Brain microvascular endothelial cell (primary cell): ENCODE results near the gene PSMD2.

Source experiments
- DNase-seq: peaks from one replicate; pipeline ENCODE4 v3.0.0-alpha.2; 2020
- H3K27ac ChIP-seq: fragments of 250-450 bp; sonication (Bioruptor Pico); 2 replicates; pipeline ENCODE4 v1.5.1; 2020; ENCODE audit warnings: mild to moderate bottlenecking, moderate library complexity
- H3K27me3 ChIP-seq: fragments of 250-450 bp; sonication (Bioruptor Pico); replicated peaks from 2 replicates; pipeline ENCODE4 v1.5.1; 2020; ENCODE audit warnings: mild to moderate bottlenecking
- H3K36me3 ChIP-seq: fragments of 250-450 bp; sonication (Bioruptor Pico); replicated peaks from 2 replicates; pipeline ENCODE4 v1.5.1; 2020; ENCODE audit warnings: mild to moderate bottlenecking
- H3K4me3 ChIP-seq: 2 replicates; pipeline ENCODE4 v1.5.1; 2011; ENCODE audit warnings: low read depth, mild to moderate bottlenecking, control low read depth, low read length, moderate library complexity
- CTCF ChIP-seq: IDR thresholded peaks from 2 replicates; pipeline ENCODE4 v1.5.1; 2011; ENCODE audit warnings: low read depth, mild to moderate bottlenecking, moderate library complexity, low read length, control low read depth, inconsistent platforms; ENCODE audit errors: missing control alignments
- in situ Hi-C: cut with HindIII; loops from 2 replicates; pipeline ENCODE4 v1.10.0; 2017; ENCODE audit warnings: low sequenced_read_pairs, low pct_ligation_motif_present

Gene PSMD2

GRCh38 chr3:184352897-184353545, 54.0 kb downstream of the PSMD2 start:
- TF ChIP-seq CTCF = no peak
- H3K4me3 ChIP-seq = no peak overlapping the region
- no peak overlapping the region for H3K27ac ChIP-seq
- in situ Hi-C loops = loop anchor here (25.0 kb wide), 1 partner anchor 184 kb away; no protein-coding TSS in a partner anchor
- no peaks in the 10 kb centered on the region for H3K36me3 ChIP-seq
- no peak for DNase-seq
- H3K27me3 ChIP-seq = no peaks in the 10 kb centered on the region

- no peaks in the 10 kb centered on the region for H3K36me3 ChIP-seq
- no peak overlapping the region for H3K4me3 ChIP-seq
- DNase-seq = no peak
- H3K27me3 ChIP-seq = no peaks in the 10 kb centered on the region
- H3K27ac ChIP-seq = no peak overlapping the region
- in situ Hi-C loops = loop anchor here (25.0 kb wide), 1 partner anchor 184 kb away; no protein-coding TSS in a partner anchor
- TF ChIP-seq CTCF = no peak
Measured at GRCh38 chr3:184353546-184353941, 54.5 kb downstream of the PSMD2 start.

GRCh38 chr3:184354121-184354728, 55.2 kb downstream of the PSMD2 start:
- in situ Hi-C loops = loop anchor here (25.0 kb wide), 1 partner anchor 183 kb away; no protein-coding TSS in a partner anchor
- TF ChIP-seq CTCF = peak; percentile 90
- H3K27ac ChIP-seq = no peak overlapping the region
- H3K4me3 ChIP-seq = no peak overlapping the region
- no peaks in the 10 kb centered on the region for H3K27me3 ChIP-seq
- no peak for DNase-seq
- H3K36me3 ChIP-seq = no peaks in the 10 kb centered on the region

- no peak for DNase-seq
- H3K27ac ChIP-seq = no peak overlapping the region
Measured at GRCh38 chr3:184354754-184355153, 55.7 kb downstream of the PSMD2 start.

GRCh38 chr3:184355261-184356040, 56.4 kb downstream of the PSMD2 start:
- Histone ChIP-seq H3K27me3 (no peaks in the 10 kb centered on the region), H3K4me3 (no peak overlapping the region), H3K27ac (no peak overlapping the region), H3K36me3 (no peaks in the 10 kb centered on the region)
- no peak for DNase-seq
- in situ Hi-C loops = loop anchor here (25.0 kb wide), 1 partner anchor 182 kb away; no protein-coding TSS in a partner anchor
- TF ChIP-seq CTCF = no peak

More at GRCh38 chr3:184354754-184355153, 55.7 kb downstream of the PSMD2 start:
- H3K27me3 ChIP-seq = no peaks in the 10 kb centered on the region
- no peak for TF ChIP-seq CTCF
- no peaks in the 10 kb centered on the region for H3K36me3 ChIP-seq
- no peak overlapping the region for H3K4me3 ChIP-seq
- in situ Hi-C loops = loop anchor here (25.0 kb wide), 1 partner anchor 183 kb away; no protein-coding TSS in a partner anchor
